ENCODE data around the gene REN. TPM values are rescaled to one million over a fixed set of nuclear protein-coding genes. Genes with fewer than 3 reads are reported as not detected.

The REN gene
- polyA plus RNA-seq, 1 donor from 2014 or later: not detected

GRCh38 chr1:204154568-204155255, 11.4 kb downstream of the REN start:
- H3K27ac ChIP-seq (ENCODE audit: low read length): no peak overlapping the region
- H2AFZ ChIP-seq (ENCODE audit: low read depth, low read length): no peak overlapping the region
- no peak overlapping the region for H3K4me3 ChIP-seq (ENCODE audit: low read length)
- no peak overlapping the region for H3K4me2 ChIP-seq (ENCODE audit: low read length)
- H4K20me1 ChIP-seq (ENCODE audit: insufficient read depth): no peaks in the 10 kb centered on the region
- no peaks in the 10 kb centered on the region for H3K9me2 ChIP-seq (ENCODE audit: insufficient read depth, low read length)
- no peak overlapping the region for H3K9ac ChIP-seq (ENCODE audit: low read length)
- no peaks in the 10 kb centered on the region for H3K79me2 ChIP-seq (replicated peaks; ENCODE audit: insufficient read depth, low read length)
- H3K27me3 ChIP-seq (ENCODE audit: insufficient read depth, low read depth, low read length): peaks cover 29% of the 10 kb centered on the region
- H3K9me3 ChIP-seq (ENCODE audit: low read length): no peaks in the 10 kb centered on the region
- no peaks in the 10 kb centered on the region for H3K36me3 ChIP-seq (ENCODE audit: insufficient read depth, low read length)
- TF ChIP-seq EZH2 (IDR thresholded peaks at IDR 0.05; ENCODE audit: borderline replicate concordance, insufficient read depth, low read length, poor library complexity, severe bottlenecking) (no peak), EP300 (conservative IDR thresholded peaks at IDR 0.05; ENCODE audit: poor library complexity, severe bottlenecking) (no peak), REST (IDR thresholded peaks at IDR 0.05; ENCODE audit: borderline replicate concordance) (no peak), MXI1 (conservative IDR thresholded peaks at IDR 0.05; ENCODE audit: poor library complexity, severe bottlenecking) (no peak), TAF1 (IDR thresholded peaks at IDR 0.05; ENCODE audit: low read depth) (no peak), POLR2AphosphoS5 (IDR thresholded peaks at IDR 0.05) (no peak), CTCF (IDR thresholded peaks at IDR 0.05; ENCODE audit: poor library complexity, severe bottlenecking) (no peak), RAD21 (conservative IDR thresholded peaks at IDR 0.05) (no peak), SMC3 (conservative IDR thresholded peaks at IDR 0.05; ENCODE audit: poor library complexity) (no peak)
- no peaks in the 10 kb centered on the region for H3F3A ChIP-seq (ENCODE audit: insufficient read depth, low read length, poor library complexity, severe bottlenecking)

GRCh38 chr1:204153667-204154066, 12.5 kb downstream of the REN start:
- Histone ChIP-seq H3K9me3 (ENCODE audit: low read length) (no peaks in the 10 kb centered on the region), H3F3A (ENCODE audit: insufficient read depth, low read length, poor library complexity, severe bottlenecking) (no peaks in the 10 kb centered on the region), H2AFZ (ENCODE audit: low read depth, low read length) (no peak overlapping the region), H3K4me2 (ENCODE audit: low read length) (no peak overlapping the region), H3K36me3 (ENCODE audit: insufficient read depth, low read length) (no peaks in the 10 kb centered on the region), H3K79me2 (replicated peaks; ENCODE audit: insufficient read depth, low read length) (no peaks in the 10 kb centered on the region), H3K9ac (ENCODE audit: low read length) (no peak overlapping the region), H3K27me3 (ENCODE audit: insufficient read depth, low read depth, low read length) (peaks cover 29% of the 10 kb centered on the region), H3K9me2 (ENCODE audit: insufficient read depth, low read length) (no peaks in the 10 kb centered on the region), H3K4me3 (ENCODE audit: low read length) (no peak overlapping the region), H3K27ac (ENCODE audit: low read length) (no peak overlapping the region), H4K20me1 (ENCODE audit: insufficient read depth) (no peaks in the 10 kb centered on the region)
- TF ChIP-seq EP300 (conservative IDR thresholded peaks at IDR 0.05; ENCODE audit: poor library complexity, severe bottlenecking) (no peak), MXI1 (conservative IDR thresholded peaks at IDR 0.05; ENCODE audit: poor library complexity, severe bottlenecking) (no peak), POLR2AphosphoS5 (IDR thresholded peaks at IDR 0.05) (no peak)

All from neural cell (in vitro differentiated cells).